GM18873 (cell line): Measurements from ENCODE around the gene FRMPD1.
"Not testable (repeated sequence)": the region's sequence is repeated elsewhere in the genome, so short reads cannot be mapped to it uniquely, and the experiment has no call there.

Source experiments
- ATAC-seq: cut with Tn5 transposase; IDR thresholded peaks from one replicate; pipeline ENCODE4 v1.9.1; 2021; ENCODE audit warnings: mild to moderate bottlenecking, moderate library complexity, moderate number of reproducible peaks; ENCODE audit not compliant: unreplicated experiment, low FRiP score

The FRMPD1 gene

GRCh38 chr9:37650873-37651768 lies at the start of gene FRMPD1:
FRMPD1 (plus strand) TSS chr9:37650954; CDS start chr9:37692642, 41,688 bp downstream.
- no peak for ATAC-seq

GRCh38 chr9:37602061-37602460 lies 48.7 kb upstream of the FRMPD1 start:
- not testable (repeated sequence) for ATAC-seq

GRCh38 chr9:37602817-37603216 lies 47.9 kb upstream of the FRMPD1 start:
- ATAC-seq, result no peak

- ATAC-seq, result no peak
These were observed 46.5 kb upstream of the FRMPD1 start for GRCh38 chr9:37604296-37604695.

- no peak for ATAC-seq
These were observed 42.5 kb upstream of the FRMPD1 start for GRCh38 chr9:37608250-37608649.

GRCh38 chr9:37609735-37610397 lies 40.9 kb upstream of the FRMPD1 start:
- no peak for ATAC-seq

GRCh38 chr9:37611014-37611413 lies 39.7 kb upstream of the FRMPD1 start:
- ATAC-seq, result no peak

GRCh38 chr9:37611961-37612360 lies 38.8 kb upstream of the FRMPD1 start:
- ATAC-seq, result no peak

- no peak for ATAC-seq
These were observed 33.6 kb upstream of the FRMPD1 start for GRCh38 chr9:37617161-37617560.

- ATAC-seq, result no peak
These were observed 32.9 kb upstream of the FRMPD1 start for GRCh38 chr9:37617832-37618231.

- no peak for ATAC-seq
These were observed 31.9 kb upstream of the FRMPD1 start for GRCh38 chr9:37618817-37619216.

- no peak for ATAC-seq
These were observed 30.9 kb upstream of the FRMPD1 start for GRCh38 chr9:37619806-37620205.

- no peak for ATAC-seq
These were observed 30.4 kb upstream of the FRMPD1 start for GRCh38 chr9:37620396-37620795.

GRCh38 chr9:37621273-37622121 lies 29.3 kb upstream of the FRMPD1 start:
- no peak for ATAC-seq

GRCh38 chr9:37622462-37622861 lies 28.3 kb upstream of the FRMPD1 start:
- ATAC-seq, result no peak

- no peak for ATAC-seq
These were observed 27.5 kb upstream of the FRMPD1 start for GRCh38 chr9:37623267-37623666.

GRCh38 chr9:37624073-37624472 lies 26.7 kb upstream of the FRMPD1 start:
- ATAC-seq, result no peak

- ATAC-seq, result no peak
These were observed 25.6 kb upstream of the FRMPD1 start for GRCh38 chr9:37625036-37625757.

GRCh38 chr9:37625758-37626147 lies 25.0 kb upstream of the FRMPD1 start:
- no peak for ATAC-seq

GRCh38 chr9:37626708-37627292 lies 24.0 kb upstream of the FRMPD1 start:
- no peak for ATAC-seq
